ENCODE measurements around the gene BPGM.

BPGM gene

DNA sequence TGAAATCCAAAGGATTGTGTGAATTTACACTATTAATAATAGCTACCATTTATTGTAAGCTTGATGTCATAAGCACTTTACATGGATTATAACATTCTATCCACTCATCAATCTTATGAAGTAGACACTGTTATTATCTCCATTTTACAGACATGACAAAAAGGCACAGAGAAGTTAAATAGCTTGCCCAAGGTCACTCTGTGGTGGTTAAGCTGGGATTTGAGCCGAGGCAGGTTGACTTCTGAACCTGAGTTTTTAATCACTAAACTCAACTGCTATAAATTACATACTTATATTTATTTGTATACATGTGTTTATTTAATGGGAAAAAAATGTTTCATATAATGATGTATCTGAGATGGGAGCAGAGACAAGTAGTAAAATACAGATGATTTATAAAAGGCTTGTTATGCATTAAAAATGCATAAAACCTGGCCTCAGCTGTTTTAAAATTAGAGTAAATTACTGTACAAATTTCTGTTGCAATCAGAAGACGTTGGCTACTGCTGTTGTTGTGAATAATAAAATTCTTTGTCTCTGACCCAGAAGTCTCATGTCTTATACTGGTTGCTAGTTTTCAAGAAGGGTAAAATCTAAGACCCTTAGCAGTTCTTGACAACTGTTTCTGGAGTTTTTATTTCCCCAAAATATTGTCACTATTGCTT, 71.7 kb downstream of the BPGM start:
- DNase-seq (ENCODE audit: low read depth in 1 of 2, low spot score in 1 of 2) = no peak

DNA sequence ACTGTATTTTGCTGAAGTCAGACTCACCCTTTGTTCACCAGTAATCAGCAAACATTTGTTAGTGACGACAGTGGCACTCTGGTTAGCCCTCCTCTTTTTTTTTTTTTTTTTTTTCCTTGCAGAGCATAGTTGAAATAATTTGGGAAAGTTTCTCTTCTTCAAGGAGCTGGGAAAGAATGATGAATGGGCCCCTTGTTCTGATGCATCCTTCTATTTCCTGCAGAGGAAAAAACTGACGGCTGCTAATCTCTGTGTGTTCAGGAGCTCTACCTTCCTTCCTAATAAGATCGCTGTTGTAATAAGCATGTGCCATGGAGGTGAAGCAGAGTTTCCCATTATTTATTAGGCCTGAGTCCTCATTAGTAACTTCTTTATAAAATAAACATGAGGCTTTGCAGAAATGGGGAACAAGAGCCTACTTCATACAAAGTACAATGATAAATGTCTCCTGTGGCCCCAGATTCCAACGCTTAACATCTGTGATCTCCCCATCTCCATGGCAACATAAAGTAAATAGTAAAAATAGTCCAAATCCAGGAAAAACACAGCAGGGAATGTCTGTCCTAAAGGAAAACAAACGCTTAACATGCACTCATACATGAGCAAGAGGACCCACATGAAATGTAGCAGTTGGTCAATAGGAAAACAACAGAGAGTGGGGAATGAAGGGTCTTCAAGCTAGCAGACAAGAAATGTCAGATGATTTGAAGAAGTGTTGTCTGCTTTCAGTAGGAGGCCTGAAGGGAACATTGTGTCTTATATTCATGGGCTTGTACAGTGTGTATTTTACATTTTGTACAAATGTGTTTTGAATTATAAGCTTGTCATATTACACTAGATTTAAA, 73.7 kb downstream of the BPGM start:
- DNase-seq (ENCODE audit: low read depth in 1 of 2, low spot score in 1 of 2) = no peak

DNA sequence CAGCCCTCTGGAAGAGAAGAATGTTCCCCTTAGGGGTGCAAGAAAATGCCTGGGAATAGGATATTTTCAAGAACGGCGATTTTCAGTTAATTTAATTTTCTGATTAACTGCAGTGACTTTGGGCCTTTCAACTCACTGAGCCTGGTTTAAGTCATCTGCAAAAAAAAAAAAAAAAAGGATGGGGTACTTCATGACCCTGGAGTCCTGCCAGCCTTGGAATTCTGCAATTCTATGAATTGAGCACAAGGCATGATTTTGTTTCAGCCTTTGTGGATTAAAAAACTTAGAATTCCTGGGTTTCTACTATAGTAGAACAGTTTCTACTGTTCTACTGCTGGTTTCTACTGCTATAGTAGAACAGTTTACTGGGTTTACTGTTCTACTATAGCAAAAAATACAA, 74.5 kb downstream of the BPGM start:
- DNase-seq (ENCODE audit: low read depth in 1 of 2, low spot score in 1 of 2) = no peak

DNA sequence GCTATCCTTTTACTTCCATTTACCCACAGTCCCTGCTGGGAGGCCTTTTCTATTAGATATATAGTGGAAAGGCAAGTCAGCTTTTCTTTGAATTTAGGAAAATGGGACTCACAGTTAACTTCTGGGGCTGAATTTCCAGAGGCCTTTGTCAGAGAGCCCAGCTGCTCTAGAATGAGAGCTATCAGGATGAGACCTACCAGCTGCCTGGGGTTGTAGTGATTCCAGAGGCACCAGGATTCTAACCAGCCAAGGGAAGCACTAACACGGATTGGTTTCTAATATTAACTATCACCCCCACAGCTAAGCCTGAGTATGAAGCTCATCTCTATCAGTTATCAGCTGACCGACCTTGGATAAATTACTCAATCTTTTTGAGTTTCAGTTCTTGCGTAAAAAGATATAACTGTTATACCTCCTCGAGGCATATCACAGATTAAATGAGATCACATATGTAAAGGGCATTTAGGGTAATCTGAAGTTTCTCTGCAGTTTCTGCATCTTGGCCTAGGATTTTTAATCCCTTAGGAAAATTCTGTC, 76.2 kb downstream of the BPGM start:
- no peak for DNase-seq (ENCODE audit: low read depth in 1 of 2, low spot score in 1 of 2)

DNA sequence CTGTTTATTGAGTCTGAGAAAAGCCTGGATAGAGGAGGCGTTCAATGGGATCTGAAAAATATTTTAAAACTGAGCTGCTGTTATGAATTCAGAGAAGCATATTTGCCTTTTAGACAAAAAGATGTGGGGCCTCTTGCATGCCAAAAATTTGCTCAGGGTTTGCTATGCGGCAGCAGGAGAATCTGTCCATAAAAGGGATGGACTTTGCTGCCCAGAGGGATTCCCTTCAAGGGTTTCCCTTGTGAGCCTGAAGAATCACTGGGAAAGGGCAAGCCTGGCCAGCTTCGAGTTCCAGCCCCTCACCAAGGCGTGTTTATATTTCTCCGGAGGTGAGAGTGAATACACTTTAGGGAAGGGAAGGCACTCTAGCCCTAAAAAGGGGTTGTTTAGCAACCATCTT, 77.2 kb downstream of the BPGM start:
- DNase-seq (ENCODE audit: low read depth in 1 of 2, low spot score in 1 of 2) = no peak

DNA sequence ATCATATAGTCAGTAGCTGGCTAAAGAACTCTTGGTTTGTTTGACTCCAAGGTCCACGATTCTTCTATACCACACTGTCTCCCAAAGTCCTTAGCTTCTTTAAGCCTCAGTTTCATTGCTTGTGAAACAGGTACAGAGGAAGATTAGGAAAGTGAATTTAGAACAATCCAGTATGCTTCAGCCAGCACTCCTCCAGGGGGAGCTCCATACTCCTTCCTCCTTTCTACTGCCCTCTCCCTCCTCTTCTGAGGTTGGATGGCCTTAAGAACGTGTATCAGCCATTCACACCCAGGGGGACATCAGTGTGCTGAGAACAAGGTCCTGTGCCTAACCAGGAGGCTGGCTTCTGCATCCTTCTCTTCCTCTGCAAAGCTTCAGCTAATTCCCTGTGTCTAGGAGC, 78.0 kb downstream of the BPGM start:
- DNase-seq (ENCODE audit: low read depth in 1 of 2, low spot score in 1 of 2) = no peak

DNA sequence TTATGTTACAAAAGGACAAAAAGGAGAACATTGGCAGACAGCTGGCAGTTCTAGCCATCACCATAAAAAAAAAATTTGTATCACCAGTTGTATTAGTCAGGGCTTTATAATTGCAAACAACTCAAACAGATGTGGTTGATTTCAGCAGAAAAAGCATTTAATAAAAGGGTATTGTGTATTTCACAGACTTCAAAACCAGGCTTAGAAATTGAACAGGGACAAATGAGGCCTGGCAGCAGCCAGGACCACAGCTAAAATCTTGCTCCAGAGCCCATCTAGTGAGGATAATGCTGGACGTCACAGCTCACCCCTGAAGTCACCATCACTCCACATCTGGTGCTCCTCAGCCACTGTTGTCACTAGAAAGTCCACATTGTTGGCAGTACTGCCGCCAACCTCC, 79.9 kb downstream of the BPGM start:
- DNase-seq (ENCODE audit: low read depth in 1 of 2, low spot score in 1 of 2) = no peak

DNA sequence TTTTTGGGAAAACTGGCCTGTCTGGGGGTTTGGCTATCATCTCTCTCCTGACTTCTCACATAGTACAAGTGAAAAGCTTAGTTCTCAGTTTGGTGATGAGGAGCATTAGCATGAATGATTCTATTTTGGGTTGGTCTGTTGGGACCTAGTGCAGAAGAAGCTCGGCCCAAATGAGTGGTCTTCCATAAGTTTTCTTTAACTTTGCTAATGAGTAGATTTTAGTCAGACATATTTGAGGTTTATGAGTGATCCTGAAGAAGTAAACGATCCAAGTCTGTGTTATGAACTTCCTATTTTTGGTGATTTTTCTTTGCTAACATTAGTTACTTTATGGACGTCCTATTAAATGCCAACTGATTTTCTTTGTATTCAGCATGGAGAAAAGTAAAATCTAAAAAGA, 81.1 kb downstream of the BPGM start:
- DNase-seq (ENCODE audit: low read depth in 1 of 2, low spot score in 1 of 2) = no peak
